Adrenal gland (tissue), 12 donors: ENCODE results near the gene MIPOL1. TPM values are rescaled to one million over a fixed set of nuclear protein-coding genes. Genes with fewer than 3 reads are reported as not detected.

Source experiments
- DNase-seq, 7 donors: peaks; one replicate each; pipeline ENCODE4 v3.0.0-alpha.2; 2019 to 2020
- H3K27ac ChIP-seq, 5 donors: fragments of 200-600 bp; sonication (generic) in 4 of 5; 1 replicate in 3 of 5; 2 replicates in 2 of 5; pipeline versions ENCODE4 v1.5.1 to v1.8.0; 2016 to 2020; ENCODE audit warnings: mild to moderate bottlenecking in 1 of 5
- H3K27me3 ChIP-seq: fragments of 200-600 bp; 2 replicates; pipeline ENCODE4 v1.8.0; 2021
- H3K36me3 ChIP-seq, 2 donors: fragments of 200-600 bp; replicated peaks in 1 of 2; 1 replicate in 1 of 2; 2 replicates in 1 of 2; pipeline versions ENCODE4 v1.5.1 to v1.8.0; 2018 to 2022
- H3K4me1 ChIP-seq, 2 donors: fragments of 200-600 bp; replicated peaks in 1 of 2; 1 replicate in 1 of 2; 2 replicates in 1 of 2; pipeline versions ENCODE4 v1.5.1 to v1.8.0; 2018 to 2021
- H3K4me3 ChIP-seq, 4 donors: fragments of 200-600 bp; sonication (generic) in 3 of 4; one replicate each; pipeline ENCODE4 v1.5.1; 2016 to 2018
- H3K9me3 ChIP-seq, 3 donors: fragments of 200-600 bp; sonication (generic) in 1 of 3; replicated peaks in 1 of 3; 1 replicate in 2 of 3; 2 replicates in 1 of 3; pipeline versions ENCODE4 v1.5.1 to v1.8.0; 2016 to 2021
- POLR2A ChIP-seq, 2 donors: fragments of 450-650 bp; IDR thresholded peaks; one replicate each; pipeline ENCODE4 v1.6.1; 2017; ENCODE audit warnings: antibody characterized with exemption in 2 of 2, mild to moderate bottlenecking in 2 of 2, moderate library complexity in 1 of 2
- WGBS, 4 donors: extraction: QIAGEN DNeasy Blood & Tissue Kit in 2 of 4; methylation state at CpG; one replicate each; pipeline versions ENCODE4 v1.1.5 to v1.1.7; 2013 to 2017; 5-methylcytosine and 5-hydroxymethylcytosine counted together
- intact Hi-C, 2 donors: fragments of 100-400 bp; cut with DNase I; formaldehyde crosslinking; loops; one replicate each; pipeline versions ENCODE4 v1.14.1 to v1.15.0; 2022 to 2023
- polyA plus RNA-seq, 3 donors: library from polyadenylated mRNA; stranded (reverse); fragments of 200-250 nt in 2 of 3; fragments of 350-450 nt in 1 of 3; fragmentation: Illumina TruSeq in 1 of 3; extraction: RNeasy Lipid Tissue Mini Kit (QIAGEN cat#74804) in 1 of 3; gene quantifications; one replicate each; pipeline ENCODE4 v1.2.3, GENCODE V29; 2013 to 2014
- total RNA-seq, 9 donors: library from RNA; depleted of rRNA in 4 of 9; stranded (reverse); fragments of >200 nt in 4 of 9; fragments of 120-200 nt in 1 of 9; fragmentation: NEBNext Ultra II Directional in 1 of 9; extraction: Animal tissue kit (Norgen Biotek cat#: 25700) in 1 of 9; gene quantifications; one replicate each; pipeline versions ENCODE4 v1.1.0 to v1.2.4, GENCODE V29; 2013 to 2023
- TF ChIP-seq, protein P1 (sequence below), 6 experiments: fragments of 450-650 bp in 4 of 6; fragments of 200-600 bp in 2 of 6; sonication (generic) in 1 of 6; IDR thresholded peaks; 1 replicate in 5 of 6; 2 replicates in 1 of 6; pipeline versions ENCODE4 v1.5.1 to v1.8.0; 2016 to 2021; ENCODE audit warnings: antibody characterized with exemption in 6 of 6, mild to moderate bottlenecking in 2 of 6, moderate library complexity in 1 of 6
- donor health status: healthy with polysubstance abuse.
- donor health status: Bipolar disorder and iron deficiency.
- donor health status: DM: yes; HTN: yes; CAD: no.
- donor health status: DM: no; HTN: no; CAD: no.
- donor health status: DM: no; HTN: no; CAD: no.
- donor health status: DM: yes; HTN: yes; CAD: no.

MIPOL1 gene
- total and polyA plus RNA-seq, 12 donors: 2.6 to 19.1 (median 7.8) TPM

DNA sequence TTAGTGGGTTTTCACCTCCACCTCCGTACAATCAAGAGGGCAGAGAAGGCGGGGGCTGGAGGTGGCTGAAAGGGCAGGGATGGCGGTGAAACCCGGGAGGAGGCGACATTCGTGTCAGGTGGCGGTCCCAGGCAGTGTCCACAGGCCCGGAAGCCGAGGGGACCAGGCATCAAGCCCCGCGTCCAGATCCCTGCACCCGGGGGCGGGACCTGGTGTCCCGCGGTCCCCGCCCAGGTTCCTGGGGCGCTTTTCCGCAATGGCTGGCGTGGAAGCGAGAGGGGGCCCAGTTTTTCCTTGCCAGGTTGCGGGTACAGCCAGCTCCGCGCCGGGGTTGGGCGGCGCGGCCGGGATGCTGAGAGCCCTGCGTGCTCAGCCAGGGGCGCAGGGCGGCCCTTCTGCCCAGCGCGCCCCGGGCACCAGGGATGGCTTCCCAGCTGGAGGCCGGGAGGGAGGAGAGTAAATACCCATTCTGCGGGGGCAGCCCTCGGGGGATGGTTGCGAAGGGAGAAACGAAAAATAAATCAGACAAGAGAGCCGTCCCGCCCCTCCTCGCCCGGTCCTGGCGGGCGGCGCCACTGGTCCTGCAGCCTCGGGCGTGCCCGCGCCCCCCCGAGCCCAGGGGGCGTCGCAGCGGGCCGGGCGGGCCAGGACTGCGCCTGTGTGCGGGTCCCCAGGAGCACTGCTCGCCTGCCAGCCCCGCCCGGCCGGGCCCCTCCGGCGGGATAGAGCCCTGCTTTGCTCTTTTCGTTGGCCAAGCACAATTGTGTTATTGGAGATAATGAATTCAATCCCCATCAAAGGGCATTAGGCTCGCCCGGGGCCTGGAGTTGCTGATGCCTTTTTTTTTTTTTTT, 385.8 kb downstream of the MIPOL1 start:
- peaks cover 0 to 7% of the 10 kb centered on the region in 2 donors for H3K4me1 ChIP-seq
- peaks cover 0 to 6% (median 0%) of the 10 kb centered on the region in 3 donors for H3K9me3 ChIP-seq
- no peaks in the 10 kb centered on the region for H3K36me3 ChIP-seq
- H3K27me3 ChIP-seq: peaks cover 58% of the 10 kb centered on the region
- no peak overlapping the region for H3K4me3 ChIP-seq
- TF ChIP-seq, protein P1, sequence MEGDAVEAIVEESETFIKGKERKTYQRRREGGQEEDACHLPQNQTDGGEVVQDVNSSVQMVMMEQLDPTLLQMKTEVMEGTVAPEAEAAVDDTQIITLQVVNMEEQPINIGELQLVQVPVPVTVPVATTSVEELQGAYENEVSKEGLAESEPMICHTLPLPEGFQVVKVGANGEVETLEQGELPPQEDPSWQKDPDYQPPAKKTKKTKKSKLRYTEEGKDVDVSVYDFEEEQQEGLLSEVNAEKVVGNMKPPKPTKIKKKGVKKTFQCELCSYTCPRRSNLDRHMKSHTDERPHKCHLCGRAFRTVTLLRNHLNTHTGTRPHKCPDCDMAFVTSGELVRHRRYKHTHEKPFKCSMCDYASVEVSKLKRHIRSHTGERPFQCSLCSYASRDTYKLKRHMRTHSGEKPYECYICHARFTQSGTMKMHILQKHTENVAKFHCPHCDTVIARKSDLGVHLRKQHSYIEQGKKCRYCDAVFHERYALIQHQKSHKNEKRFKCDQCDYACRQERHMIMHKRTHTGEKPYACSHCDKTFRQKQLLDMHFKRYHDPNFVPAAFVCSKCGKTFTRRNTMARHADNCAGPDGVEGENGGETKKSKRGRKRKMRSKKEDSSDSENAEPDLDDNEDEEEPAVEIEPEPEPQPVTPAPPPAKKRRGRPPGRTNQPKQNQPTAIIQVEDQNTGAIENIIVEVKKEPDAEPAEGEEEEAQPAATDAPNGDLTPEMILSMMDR (IDR thresholded peaks at IDR 0.05): no peak
- TF ChIP-seq POLR2A (IDR thresholded peaks at IDR 0.05): no peak
- intact Hi-C loops: no loop called here
- no peak for DNase-seq
- no peak overlapping the region for H3K27ac ChIP-seq
- 5 to 16% (median 8%) methylated on average over 16 to 67 of the region's 67 CpGs for WGBS, 4 donors

GRCh38 chr14:37584211-37585100, 386.7 kb downstream of the MIPOL1 start:
- Histone ChIP-seq H3K4me3 (no peak overlapping the region), H3K9me3 (peaks cover 0 to 6% (median 0%) of the 10 kb centered on the region in 3 donors), H3K36me3 (no peaks in the 10 kb centered on the region), H3K4me1 (peaks cover 0 to 7% of the 10 kb centered on the region in 2 donors), H3K27me3 (peaks cover 67% of the 10 kb centered on the region), H3K27ac (no peak overlapping the region)
- 9 to 14% (median 13%) methylated on average over 17 to 62 of the region's 62 CpGs for WGBS, 4 donors
- TF ChIP-seq, protein P1 (IDR thresholded peaks at IDR 0.05): no peak
- TF ChIP-seq POLR2A (IDR thresholded peaks at IDR 0.05): no peak
- intact Hi-C loops: no loop called here
- no peak for DNase-seq

GRCh38 chr14:37585101-37585511, 387.4 kb downstream of the MIPOL1 start:
- Histone ChIP-seq H3K4me1 (peaks cover 0 to 7% of the 10 kb centered on the region in 2 donors), H3K27ac (no peak overlapping the region), H3K4me3 (no peak overlapping the region), H3K27me3 (peaks cover 73% of the 10 kb centered on the region), H3K36me3 (no peaks in the 10 kb centered on the region), H3K9me3 (peaks cover 0 to 6% (median 0%) of the 10 kb centered on the region in 3 donors)
- DNase-seq: no peak
- intact Hi-C loops: no loop called here
- WGBS, 4 donors: 8 to 20% (median 15%) methylated on average over 18 to 23 of the region's 23 CpGs
- TF ChIP-seq, protein P1 (IDR thresholded peaks at IDR 0.05): no peak
- TF ChIP-seq POLR2A (IDR thresholded peaks at IDR 0.05): no peak
